SKM-1 treated with dmso at 0.1 percent for 144 hours (cell line): ENCODE data around the gene AGAP1.
"Not testable (repeated sequence)": the region's sequence is repeated elsewhere in the genome, so short reads cannot be mapped to it uniquely, and the experiment has no call there.

Experiments
- DNase-seq: peaks from one replicate; lab custom pipeline; 2025; ENCODE audit not compliant: unreplicated experiment; lab: John Stamatoyannopoulos, UW

AGAP1 gene

DNA sequence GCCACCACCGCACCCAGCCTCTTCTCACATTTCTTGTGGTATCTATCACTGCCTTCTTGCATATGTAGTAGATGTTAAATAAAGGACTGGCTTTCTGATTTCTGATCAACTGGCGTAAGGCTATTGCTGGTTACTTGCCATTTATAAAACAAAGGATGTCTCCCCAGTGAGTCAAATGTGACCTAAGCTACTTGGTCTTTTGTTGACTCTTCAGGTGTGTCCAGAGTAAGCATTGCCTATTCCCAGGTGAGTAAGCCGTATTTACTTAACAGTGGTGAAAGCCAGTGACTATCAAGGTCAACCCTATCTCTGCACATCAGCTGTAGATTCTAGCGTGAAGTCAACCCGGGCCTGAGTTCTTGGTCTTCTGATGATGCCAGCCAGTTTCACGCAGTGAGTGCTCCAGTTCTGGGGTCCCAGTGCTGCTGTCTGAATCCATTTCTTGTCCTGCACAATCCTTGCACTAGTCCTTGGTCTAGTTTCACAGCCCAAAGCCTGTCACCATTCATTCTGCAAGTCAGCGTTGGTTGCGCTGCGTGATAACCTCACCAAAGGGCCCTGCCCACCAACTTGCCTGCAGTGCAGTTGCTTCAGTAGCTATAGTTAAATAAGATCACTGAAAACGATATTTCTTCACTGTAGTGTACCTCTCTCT lies 554.2 kb downstream of the AGAP1 start:
- no peak for DNase-seq

DNA sequence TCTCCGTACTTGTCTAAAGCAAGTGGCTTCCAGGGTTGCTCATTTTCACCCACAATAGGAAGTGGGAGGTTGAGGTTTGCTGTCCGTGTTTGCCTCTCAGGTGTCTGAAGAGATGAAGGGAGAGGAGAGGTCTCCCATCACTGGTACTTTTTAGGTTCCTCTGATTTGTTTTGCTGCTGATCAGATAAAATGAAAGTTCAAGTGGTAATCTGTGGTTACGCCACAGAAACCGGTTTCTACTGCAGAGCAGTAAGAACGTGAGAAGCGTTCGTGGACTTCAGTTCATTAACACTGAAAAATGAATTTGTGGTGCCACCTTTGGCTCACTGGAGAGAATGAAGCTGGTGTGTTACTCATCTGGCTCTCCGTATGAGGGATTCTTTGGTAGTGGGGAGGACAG lies 556.1 kb downstream of the AGAP1 start:
- no peak for DNase-seq

DNA sequence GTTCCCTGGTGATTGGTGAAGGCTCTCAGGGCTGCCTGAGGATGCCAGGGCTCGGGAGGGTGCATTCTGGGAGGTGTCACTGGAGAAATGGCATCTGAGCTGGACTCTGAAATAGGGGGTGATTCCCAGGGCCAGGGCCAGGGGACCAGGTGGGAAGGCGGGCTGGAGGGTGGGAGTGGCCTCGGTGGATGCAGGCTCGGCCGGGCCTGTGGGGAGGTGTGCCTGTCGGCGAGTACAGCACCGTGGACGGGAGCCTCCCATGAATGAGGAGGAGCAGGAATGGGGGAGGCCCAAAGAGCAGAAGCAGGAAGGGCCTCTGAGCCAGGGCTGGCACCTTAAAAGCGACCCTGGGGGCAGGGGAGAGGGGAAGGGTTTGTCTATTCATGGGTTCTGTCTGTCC lies 557.5 kb downstream of the AGAP1 start:
- DNase-seq = no peak

DNA sequence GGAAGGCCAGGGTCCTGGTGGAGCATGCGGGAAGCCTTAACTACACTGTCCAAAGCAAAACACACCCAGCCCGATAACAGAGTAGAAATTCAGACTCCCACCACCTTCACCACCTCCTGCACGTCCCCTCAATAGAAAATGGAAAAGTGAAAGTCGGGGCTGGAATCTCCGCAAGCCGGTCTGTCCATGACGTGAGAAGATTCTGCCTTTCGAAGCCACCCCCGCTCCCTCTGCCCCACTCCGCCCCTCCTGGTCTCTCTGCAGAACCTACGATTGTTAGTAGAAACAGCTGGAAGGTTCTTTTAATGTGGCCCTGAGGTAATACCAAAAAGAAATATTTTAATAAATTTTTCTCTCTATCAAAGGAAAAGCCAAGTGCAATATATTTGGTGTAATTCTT lies 558.0 kb downstream of the AGAP1 start:
- no peak for DNase-seq

DNA sequence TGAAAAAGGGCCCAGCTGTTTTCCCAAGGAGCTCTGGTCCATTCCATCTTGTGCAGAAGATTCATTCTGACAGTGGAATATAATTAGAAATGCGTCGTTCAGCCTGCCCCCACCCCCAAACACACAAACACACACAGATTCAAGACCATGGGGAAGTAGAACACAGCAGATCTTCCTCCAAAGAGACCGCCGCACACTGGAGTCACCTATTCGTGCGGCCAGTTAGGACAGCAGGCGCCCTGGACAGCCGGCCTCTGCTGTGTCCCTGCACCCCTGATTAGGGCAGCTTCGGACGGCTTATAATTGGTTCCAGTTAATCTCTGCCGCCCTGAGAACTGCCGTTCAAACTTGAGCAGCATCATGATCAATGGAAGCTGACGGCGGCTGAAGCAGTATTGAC lies 558.4 kb downstream of the AGAP1 start:
- DNase-seq = no peak

DNA sequence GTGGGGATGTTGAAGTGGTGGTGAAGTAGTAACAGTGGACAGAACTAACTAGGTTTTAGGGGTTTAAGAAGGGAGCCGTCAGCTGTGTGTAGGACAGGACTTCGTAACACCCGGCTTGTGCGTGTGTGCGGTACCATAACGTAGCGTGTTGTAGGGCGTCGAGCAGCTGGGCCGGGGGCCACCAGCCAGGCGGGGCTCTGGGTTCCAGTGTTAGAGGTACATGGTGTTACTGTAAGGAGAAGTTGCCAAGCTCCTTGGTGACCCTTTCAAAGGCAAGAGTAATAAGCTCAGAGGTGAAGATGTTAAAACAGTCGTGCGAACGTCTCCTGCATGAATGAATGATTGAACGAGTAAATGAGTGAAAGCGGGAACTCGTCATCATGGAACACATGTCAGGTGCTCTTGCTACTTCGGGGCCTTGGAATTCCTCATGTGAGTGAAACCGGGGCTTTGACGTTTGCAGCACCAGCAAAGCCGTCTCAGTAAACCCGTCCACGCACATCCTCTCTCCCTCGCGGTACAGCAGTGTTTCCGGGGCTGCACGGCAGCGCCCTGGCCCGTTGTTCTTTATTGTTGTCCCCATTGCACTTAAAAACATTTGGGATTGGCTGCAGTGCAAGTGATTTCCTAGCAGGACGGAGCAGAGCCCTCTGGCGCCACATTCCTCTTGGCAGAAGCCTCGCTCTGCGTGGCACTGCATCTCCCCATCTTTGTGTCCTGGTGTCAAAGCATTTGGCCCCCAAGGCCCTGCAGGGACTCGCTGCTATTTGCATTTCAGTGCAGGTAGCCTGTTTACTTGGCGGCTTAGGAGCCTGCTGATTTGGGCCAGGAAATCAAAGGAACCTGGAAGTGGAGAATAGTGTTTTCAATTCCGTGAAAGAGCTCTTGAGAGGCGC lies 559.3 kb downstream of the AGAP1 start:
- DNase-seq = no peak

DNA sequence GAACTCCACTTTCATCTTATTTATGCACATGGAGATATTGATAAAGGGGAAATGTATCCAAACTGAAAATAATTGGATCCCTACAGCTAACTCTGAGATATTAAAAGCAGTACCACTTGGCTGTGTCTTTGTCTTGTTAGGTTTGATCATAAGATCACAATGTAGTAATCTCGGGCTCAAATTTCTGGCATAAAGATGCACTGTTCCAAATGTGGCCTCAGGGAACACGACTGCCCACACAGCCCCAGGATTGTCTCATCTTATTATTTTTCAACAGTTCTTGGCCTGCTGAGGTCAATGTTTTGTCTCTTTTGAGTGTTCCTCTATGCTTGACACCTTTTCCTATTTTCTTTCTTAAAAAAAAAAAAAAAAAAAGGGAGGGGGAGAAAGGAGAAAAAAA lies 560.3 kb downstream of the AGAP1 start:
- DNase-seq = no peak

DNA sequence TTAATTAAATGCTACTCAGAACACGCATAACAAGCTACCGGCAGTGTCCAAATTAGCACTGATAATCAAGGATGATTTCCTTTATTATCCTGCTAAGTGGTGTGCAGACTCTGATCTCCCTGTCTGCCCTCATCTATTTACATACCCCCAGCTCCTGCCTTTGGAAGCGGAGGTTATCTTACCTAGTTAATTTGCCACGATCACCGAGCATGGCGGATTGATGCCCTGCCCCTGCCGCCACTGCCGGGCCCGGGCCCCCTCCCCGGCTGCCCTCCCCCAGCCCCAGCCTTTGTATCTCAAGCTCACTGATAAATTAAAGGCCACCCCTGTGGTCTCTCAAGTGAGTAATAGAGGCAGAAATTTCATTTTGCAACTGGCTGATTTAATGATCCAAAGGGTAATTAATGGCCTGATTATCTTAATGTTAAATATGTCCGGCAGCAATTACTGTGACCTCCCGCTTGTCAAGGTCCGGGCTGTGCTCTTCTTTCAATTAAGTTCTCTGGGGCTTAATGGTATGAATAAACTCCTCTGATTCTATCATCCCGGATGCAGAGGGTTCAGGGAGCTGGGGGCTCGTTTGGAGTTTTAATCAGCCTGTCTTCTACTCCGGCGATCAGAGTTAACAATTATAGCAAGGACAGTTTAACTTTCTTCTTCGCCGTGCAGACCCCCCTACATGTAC lies 560.9 kb downstream of the AGAP1 start:
- no peak for DNase-seq

DNA sequence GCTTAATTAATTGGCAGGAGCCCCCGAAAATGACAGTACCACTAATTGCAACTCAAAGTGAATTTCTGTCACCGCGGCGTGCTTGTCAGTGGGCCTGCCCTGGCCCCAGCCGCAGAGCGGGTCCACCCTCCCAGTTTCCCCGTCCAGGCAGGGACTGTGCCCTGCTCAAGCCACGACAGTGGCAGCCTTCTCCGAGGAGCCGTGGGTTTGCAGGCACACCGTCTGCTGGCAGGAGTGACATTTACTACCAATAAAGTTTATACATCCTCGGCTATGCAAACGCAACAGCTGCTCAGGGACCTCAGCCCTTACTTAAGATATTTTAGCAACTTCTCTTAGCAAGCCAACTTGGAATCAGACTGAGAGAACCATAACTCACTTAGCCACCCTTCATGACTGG lies 561.6 kb downstream of the AGAP1 start:
- DNase-seq = no peak

DNA sequence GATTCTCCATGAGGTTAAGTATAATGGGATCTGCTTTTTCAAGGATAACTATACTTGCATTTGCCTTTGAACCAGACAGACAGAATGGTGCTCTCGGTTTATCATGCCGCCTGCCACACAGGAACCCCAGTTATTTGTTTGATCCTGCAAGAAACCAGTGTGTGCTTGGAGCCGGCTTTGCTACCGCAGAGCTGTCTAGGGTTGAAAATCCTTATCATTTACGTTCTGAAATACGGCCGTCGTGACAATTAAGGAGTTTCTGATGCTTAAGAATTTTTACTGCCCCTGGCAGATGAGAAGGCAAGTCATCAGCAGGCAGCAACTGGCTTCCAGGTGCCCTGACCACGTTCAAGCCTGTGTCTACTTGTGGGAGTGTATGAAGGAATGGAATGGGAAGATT lies 562.3 kb downstream of the AGAP1 start:
- no peak for DNase-seq

DNA sequence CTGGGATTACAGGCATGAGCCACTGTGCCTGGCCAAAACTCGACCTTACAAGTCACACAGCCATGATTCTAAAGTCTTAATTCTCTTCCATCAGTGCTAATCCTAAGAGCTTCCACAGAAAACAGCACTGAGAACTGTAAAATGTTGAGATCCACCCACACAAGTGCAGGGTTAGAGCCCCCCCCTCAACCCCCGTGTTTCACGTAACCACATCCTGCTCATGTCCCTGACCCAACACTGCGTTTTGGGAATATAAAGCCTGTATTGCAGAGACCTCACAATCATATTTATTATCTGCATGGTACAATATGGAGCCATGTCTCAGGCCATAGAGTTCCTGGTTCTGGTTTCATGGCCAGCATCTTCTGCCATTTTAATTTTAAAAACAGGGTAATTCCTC lies 563.5 kb downstream of the AGAP1 start:
- no peak for DNase-seq

DNA sequence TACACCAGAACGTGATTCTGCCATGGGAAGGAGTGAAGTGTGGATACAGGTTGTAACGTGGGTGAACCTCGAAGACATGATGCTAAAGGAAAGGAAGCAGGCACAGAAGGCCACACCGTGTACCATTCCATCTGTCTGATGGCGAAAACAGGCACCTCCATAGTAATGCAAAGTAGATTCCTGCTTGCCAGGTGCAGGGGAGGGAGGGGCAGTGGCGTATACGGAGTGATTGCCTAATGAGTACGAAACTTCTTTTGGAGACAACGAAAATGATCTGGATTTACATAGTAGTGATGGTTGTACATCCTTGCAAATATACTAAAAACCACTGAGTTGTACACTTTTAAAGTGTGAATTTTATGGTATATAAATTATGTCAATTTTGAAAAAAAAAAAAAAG lies 567.7 kb downstream of the AGAP1 start:
- DNase-seq = no peak

DNA sequence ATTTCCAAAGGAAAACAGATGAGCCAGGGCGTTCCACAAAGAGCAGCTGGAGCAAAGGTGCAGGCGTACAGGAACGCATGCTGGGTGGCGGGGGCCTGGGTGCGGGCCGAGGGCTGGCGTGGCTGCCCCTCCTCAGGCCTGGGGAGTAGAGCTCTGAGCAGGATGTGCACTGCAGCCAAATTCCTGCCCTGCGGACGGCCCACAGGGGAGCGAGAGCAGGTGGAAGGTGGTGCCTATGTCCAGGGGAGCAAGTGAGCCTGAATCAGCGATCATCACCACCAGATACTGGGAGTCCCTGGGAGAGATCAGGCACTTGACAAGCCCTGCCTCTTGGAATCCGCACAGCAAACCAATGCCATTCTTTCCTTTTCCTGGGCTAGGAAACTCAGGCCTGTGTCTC lies 568.1 kb downstream of the AGAP1 start:
- no peak for DNase-seq

DNA sequence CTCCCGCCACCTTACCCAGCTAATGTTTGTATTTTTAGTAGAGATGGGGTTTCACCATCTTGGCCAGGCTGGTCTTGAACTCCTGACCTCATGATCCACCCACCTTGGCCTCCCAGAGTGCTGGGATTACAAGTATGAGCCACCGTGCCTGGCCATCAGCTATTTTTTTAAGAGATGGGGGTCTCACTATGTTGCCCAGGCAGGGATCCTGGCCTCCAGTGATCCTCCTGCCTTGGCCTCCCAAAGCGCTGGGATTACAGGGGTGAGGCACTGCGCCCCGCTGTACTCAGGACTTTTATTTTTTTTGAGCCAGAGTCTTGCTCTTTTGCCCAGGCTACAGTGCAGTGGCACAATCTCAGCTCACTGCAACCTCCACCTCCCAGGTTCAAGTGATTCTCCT lies 569.0 kb downstream of the AGAP1 start:
- not testable (repeated sequence) for DNase-seq

DNA sequence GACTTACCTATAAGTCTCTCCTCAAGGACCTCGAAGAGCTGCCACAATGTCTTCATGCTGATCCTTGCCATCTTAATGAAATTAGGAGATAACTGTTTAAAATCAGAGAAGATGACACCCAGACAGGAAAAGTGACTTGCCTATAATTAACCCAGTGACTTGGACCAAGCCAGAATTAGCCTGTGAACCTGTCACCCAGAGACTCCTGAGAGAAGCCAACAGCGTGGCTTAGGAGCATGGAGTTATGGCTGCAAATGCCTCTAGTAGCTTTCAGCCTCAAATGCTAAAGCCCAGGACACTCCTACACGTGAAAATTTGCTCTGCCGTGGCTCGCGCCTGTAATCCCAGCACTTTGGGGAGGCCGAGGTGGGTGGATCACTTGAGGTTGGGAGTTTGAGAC lies 570.2 kb downstream of the AGAP1 start:
- no peak for DNase-seq

DNA sequence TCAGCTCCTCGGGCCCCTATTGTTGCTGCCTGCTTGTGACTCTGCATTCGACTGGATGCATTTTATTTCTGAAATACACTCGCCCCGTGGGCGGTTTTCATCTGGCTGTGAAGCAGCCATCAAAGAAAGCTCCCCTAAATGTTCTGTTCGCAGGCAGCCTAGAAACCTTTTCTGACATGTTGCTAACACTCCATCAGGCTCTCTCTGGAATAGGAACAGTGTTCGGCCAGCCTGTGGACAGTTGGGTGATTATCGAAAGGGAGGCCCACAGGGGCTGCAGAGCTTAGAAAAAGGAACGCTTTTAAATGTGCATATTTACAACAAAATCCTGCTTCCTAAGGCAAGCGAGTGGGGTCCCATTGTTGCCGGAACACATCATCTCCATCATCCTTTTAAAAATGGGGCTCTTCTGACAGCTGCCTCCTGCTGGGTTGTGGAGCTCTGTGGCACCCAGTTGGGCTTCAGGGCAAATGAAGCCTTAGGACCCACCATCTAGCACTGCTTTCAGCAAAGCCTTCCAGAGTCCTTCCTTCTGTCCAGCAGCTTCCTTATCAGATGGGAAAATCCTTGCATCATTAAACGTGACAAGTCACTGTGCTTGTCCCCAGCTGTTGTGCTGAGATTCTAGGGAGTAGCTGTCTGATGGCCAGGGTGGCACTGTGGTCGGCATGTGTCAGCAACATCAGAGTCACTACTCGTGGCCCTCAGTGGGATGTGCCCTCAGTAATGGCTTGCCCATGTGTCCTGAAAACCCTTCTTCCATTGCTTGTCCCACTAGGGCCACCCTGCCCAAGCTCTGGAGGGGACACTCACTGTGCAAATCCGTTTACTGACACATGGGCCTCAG lies 571.7 kb downstream of the AGAP1 start:
- DNase-seq = no peak

DNA sequence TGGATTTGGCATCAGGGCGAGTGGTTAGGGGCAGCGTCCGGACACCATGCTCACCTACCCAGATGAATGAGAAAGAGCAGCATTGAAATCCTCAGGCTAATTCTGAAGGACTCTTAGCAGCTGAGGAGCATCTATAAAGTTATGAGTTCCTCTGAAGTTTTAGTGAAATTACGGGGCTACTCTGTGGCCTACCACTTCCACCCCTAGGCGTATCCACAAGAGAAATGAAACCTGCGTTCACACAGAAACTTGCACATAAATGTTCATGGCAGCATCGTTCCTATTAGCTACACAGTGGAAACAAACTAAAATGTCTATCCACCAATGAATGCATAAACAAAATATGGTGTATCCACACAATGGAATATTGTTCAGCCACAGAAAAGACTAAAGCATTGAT lies 576.4 kb downstream of the AGAP1 start:
- no peak for DNase-seq

DNA sequence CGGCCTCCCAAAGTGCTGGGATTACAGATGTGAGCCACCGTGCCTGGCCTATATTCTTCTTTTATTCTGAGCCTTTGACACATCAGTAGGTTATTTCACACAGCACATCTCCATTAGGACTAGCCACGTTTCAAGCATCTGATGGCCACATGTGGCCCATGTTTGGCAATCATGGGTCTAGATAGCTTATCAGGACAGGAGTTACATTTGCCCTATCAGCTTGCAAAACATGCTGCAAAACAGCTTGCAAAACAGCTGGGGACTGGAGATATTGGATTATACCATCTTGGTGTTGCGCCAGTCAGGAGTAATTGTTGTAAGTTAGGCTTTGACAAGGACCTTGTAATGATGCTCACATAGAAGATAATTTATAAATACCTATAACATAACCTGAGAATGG lies 579.4 kb downstream of the AGAP1 start:
- no peak for DNase-seq

DNA sequence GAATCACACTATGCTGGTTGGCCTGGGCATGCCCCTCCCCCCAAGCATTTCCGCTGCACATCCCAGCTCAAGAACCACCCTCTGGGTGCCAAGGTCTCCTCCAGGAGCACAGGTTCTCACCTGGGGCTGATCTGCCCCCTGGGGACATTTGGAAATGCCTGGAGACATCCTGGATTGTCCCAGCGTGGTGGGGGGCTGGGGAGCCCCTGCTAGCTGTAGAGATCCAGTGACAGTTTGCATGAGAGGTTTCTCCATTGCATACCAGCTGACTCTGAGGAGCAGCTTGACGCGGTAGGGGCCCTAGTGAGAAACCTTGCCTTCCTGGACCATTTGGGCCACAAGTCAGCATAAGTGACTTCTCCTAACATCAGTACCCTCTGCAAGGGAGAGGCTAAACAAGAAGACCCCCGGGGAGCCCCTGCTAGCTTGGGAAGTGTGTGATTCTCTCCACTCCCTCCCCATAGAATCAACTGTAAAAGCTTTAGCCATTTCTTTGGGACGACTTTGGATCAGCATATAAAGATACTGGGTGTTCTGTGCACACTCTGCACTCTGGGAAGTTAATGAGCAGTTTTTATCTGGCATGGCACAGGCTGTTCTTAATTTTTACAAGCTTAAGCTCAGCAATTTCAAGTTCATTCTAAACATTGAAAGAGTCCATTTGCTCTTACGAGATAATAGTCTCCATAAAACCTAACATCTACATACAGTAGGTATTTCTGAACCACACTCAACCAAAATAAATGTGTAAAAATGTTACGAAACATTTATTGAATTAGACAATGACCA lies 580.2 kb downstream of the AGAP1 start:
- DNase-seq = no peak

DNA sequence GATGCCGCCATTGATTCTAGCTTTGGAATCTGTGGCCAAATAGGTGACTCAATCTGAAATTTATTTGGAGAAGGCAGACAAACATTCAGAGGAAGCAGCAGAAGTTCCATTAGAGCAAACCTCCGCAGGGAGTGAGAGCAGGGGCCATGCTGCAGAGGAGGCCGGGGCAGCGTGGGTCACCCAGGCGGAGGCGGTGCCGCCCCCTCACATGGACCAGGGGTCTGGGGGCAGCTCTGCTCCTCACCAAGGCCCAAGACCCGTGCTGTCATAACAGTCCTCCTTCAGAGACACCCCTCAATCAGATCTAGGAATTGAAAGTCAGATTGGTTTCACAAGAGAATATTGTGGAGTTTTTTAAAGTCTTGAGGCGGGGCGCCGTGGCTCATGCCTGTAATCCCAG lies 582.0 kb downstream of the AGAP1 start:
- DNase-seq = no peak
